ENCODE measurements around the gene PXDN. TPM values are rescaled to one million over a fixed set of nuclear protein-coding genes. Genes with fewer than 3 reads are reported as not detected.

Gene PXDN
- total and polyA plus RNA-seq, 2 of the 13 experiments (the other 11 are each of a cell fraction or from before 2014, with no cell fraction given) = not detected

DNA sequence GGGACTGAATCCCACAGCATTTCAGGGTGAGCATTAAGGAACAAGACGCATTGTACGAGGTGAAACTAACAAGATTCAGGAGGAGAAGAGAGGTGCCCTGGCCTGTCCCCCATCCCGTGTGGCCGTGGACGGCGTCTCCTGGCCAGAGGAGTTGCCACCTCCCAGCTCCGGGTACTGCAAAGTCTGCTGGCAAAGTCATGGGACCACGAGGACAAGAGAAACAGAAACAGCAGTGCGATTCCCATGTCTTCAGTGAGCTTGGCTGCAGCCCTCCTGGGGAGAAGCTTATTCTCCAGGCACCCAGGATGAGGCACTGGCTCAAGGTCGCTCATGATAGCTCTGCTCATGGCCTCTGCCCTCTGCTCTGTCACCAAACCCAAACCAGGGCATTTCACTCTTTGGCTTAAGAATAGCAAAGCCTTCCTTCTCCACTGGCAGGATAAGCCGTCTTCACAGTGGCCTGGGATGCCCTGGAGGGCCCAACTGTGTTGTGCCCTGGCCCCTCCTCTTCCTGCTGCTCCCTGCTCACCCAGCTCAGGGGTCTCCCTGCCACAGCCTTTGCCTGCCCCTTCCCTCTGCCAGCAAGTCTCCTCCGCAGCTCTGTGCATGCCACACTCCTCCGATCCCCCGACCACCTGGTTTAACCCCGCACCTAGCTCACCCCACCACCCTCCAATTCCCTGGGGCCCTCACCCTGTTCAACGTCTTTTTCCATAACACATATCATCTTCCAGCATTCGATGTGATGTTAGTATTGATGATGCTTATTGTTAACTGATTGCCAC is 144.8 kb downstream of the PXDN start:
- no peak overlapping the region for H3K4me2 ChIP-seq (ENCODE audit: low read depth, low read length)
- H2AFZ ChIP-seq (ENCODE audit: low read length) = no peak overlapping the region
- DNase-seq (ENCODE audit: low spot score) = no peak
- peaks cover 19% of the 10 kb centered on the region for H3K4me1 ChIP-seq (ENCODE audit: insufficient read depth, low read length)
- no peaks in the 10 kb centered on the region for H3K79me2 ChIP-seq (ENCODE audit: insufficient read depth, low read length)
- H3K36me3 ChIP-seq (replicated peaks in 1 of 2; ENCODE audit: control insufficient read depth in 1 of 2, insufficient read depth in 2 of 2, low read length in 2 of 2) = no peaks in the 10 kb centered on the region
- peak; percentile 17; the same call in 1 of the 3 replicates for ATAC-seq
- ChIA-PET CTCF (ENCODE audit: low intra/inter-chr PET ratio, low total read pairs) (no interaction called here), POLR2A (no interaction called here)
- no peak overlapping the region for H3K27ac ChIP-seq (ENCODE audit: extremely low read length, insufficient read depth, low read length)
- peaks cover 0 to 3% of the 10 kb centered on the region in 2 experiments; a peak in 1 of 5 replicates for H3K27me3 ChIP-seq (ENCODE audit: control insufficient read depth in 1 of 2, insufficient read depth in 2 of 2, low read length in 2 of 2)
- H4K20me1 ChIP-seq (ENCODE audit: insufficient read depth, low read length) = no peaks in the 10 kb centered on the region
- H3K9ac ChIP-seq (ENCODE audit: insufficient read depth, low read depth, low read length) = no peak overlapping the region
- TF ChIP-seq IKZF1 (IDR thresholded peaks at IDR 0.05) (no peak), MXD3 (CRISPR knock-in tag; IDR thresholded peaks at IDR 0.05) (no peak), BORCS8-MEF2B (CRISPR knock-in tag; IDR thresholded peaks at IDR 0.05) (no peak), ZMYM4 (CRISPR knock-in tag; IDR thresholded peaks at IDR 0.05) (no peak), SNAPC5 (CRISPR knock-in tag; IDR thresholded peaks at IDR 0.05; ENCODE audit: borderline replicate concordance) (no peak), ZNF451 (CRISPR knock-in tag; IDR thresholded peaks at IDR 0.05) (no peak), PPARG (CRISPR knock-in tag; conservative IDR thresholded peaks at IDR 0.05) (no peak), NFAT5 (CRISPR knock-in tag; IDR thresholded peaks at IDR 0.05) (no peak)
- TF ChIP-seq, protein P1, sequence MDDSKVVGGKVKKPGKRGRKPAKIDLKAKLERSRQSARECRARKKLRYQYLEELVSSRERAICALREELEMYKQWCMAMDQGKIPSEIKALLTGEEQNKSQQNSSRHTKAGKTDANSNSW (CRISPR knock-in tag; IDR thresholded peaks at IDR 0.05; ENCODE audit: borderline replicate concordance) = no peak
- in situ Hi-C loops (cut with HindIII; ENCODE audit: extremely low pct_ligation_motif_present, low pct_unique_long_range_greater_than_20kb) = no loop called here
- peaks cover 21% of the 10 kb centered on the region for H3K9me3 ChIP-seq (ENCODE audit: low read length)
- WGBS (ENCODE audit: low lambda C conversion rate) = 36% methylated on average over 14 of the region's 17 CpGs
- FAIRE-seq = no peak
- H3K4me3 ChIP-seq (replicated peaks in 1 of 3; ENCODE audit: insufficient read depth in 1 of 3, low read depth in 2 of 3, low read length in 3 of 3) = no peak overlapping the region
- intact Hi-C loops (cut with micrococcal nuclease; ENCODE audit: unreplicated experiment) = no loop called here
- no TSS peak for BruUV-seq (replicated peaks)
